Bronchial smooth muscle cell (primary cell): ENCODE results near the gene SLC27A6. TPM values are rescaled to one million over a fixed set of nuclear protein-coding genes. Genes with fewer than 3 reads are reported as not detected.

Source experiments
- total RNA-seq: library from RNA; depleted of rRNA; stranded (reverse); fragments of >200 nt; gene quantifications from 2 replicates; pipeline ENCODE4 v1.2.1, GENCODE V29; 2014

The SLC27A6 gene
- total RNA-seq: not detected in 2 replicates

DNA sequence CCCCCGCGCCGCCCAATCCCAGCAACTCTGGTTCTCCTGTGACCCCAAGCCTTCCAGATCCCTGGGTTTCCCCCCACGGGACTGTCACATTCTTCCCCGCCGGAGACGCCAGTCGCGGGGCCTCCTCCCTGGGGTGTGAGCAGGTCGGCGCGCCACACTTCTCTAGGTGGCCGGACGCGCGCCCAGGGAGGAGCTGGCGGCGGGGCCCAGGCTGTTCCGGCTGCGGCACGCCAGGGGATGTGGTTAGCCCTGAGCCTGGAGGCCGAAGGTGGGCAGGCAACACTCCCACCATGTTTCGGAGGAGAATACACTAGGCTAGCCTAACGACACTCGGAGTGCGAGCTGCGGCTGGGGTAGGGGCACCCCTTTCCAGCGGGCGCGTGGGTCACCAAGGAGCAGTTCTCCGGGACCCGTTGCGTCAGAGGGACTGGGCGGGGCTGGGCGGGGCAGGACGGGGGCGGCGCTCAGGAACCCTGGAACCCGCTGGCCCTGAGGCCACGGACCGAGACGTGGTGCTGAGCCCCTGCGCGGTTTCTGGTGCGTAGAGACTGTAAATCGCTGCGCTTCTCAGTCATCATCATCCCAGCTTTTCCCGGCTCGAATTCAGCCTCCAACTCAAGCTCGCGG lies at the start of gene SLC27A6:
TSS of gene SLC27A6 (plus strand) at position 478 of the 627 bp plus-strand sequence. CDS start 650 bp downstream, outside the sequence.

Other genes starting within 250 kb of the SLC27A6 start
- 8.5 and 9.9 TPM in 2 replicates for gene ISOC1, start 129.3 kb downstream of the SLC27A6 start, total RNA-seq